Gastrocnemius medialis (tissue), 4 donors: ENCODE results near the gene TRIM24. TPM values are rescaled to one million over a fixed set of nuclear protein-coding genes. Genes with fewer than 3 reads are reported as not detected.
"Not testable (repeated sequence)": the region's sequence is repeated elsewhere in the genome, so short reads cannot be mapped to it uniquely, and the experiment has no call there.

Experiments
- ATAC-seq, 2 donors: fragments of 150-250 bp; one replicate each; pipeline ENCODE4 v1.9.1; 2016
- DNase-seq, 2 donors: peaks; one replicate each; pipeline ENCODE4 v3.0.0-alpha.2; 2019
- H3K27ac ChIP-seq, 4 donors: fragments of 200-600 bp; sonication (generic); 1 replicate in 1 of 4; 2 replicates in 3 of 4; pipeline ENCODE4 v1.5.1; 2016 to 2018; ENCODE audit warnings: mild to moderate bottlenecking in 2 of 4, moderate library complexity in 1 of 4
- H3K27me3 ChIP-seq, 3 donors: fragments of 200-600 bp; sonication (generic) in 2 of 3; 1 replicate in 1 of 3; 2 replicates in 2 of 3; pipeline versions ENCODE4 v1.5.1 to v1.6.0; 2016 to 2019; ENCODE audit warnings: mild to moderate bottlenecking in 1 of 3, moderate library complexity in 1 of 3
- H3K36me3 ChIP-seq, 2 donors: fragments of 200-600 bp; sonication (generic) in 1 of 2; one replicate each; pipeline ENCODE4 v1.5.1; 2017 to 2018
- H3K4me1 ChIP-seq, 2 donors: fragments of 200-600 bp; sonication (generic) in 1 of 2; one replicate each; pipeline ENCODE4 v1.5.1; 2016 to 2017; ENCODE audit warnings: mild to moderate bottlenecking in 2 of 2
- H3K4me3 ChIP-seq, 4 donors: fragments of 200-600 bp; sonication (generic) in 3 of 4; 1 replicate in 1 of 4; 2 replicates in 3 of 4; pipeline ENCODE4 v1.5.1; 2016 to 2019; ENCODE audit warnings: mild to moderate bottlenecking in 2 of 4
- H3K9me3 ChIP-seq, 3 donors: fragments of 200-600 bp; sonication (generic) in 2 of 3; 1 replicate in 1 of 3; 2 replicates in 2 of 3; pipeline ENCODE4 v1.5.1; 2016 to 2019
- CTCF ChIP-seq, 5 experiments: fragments of 450-650 bp in 3 of 5; fragments of 200-600 bp in 2 of 5; sonication (generic) in 2 of 5; IDR thresholded peaks in 4 of 5; conservative IDR thresholded peaks in 1 of 5; 1 replicate in 4 of 5; 2 replicates in 1 of 5; pipeline ENCODE4 v1.5.1; 2016 to 2019; ENCODE audit warnings: antibody characterized with exemption in 5 of 5, mild to moderate bottlenecking in 3 of 5, moderate library complexity in 3 of 5
- POLR2A ChIP-seq, 2 donors: fragments of 450-650 bp; IDR thresholded peaks; one replicate each; pipeline ENCODE4 v1.6.1; 2017; ENCODE audit warnings: antibody characterized with exemption in 2 of 2, mild to moderate bottlenecking in 2 of 2, moderate library complexity in 2 of 2
- in situ Hi-C, 4 donors: fragments of 200-750 bp; cut with MboI; loops; one replicate each; pipeline versions ENCODE4 v1.15.0 to v1.8.0; 2017; ENCODE audit warnings: low sequenced_read_pairs in 4 of 4
- intact Hi-C: fragments of 100-400 bp; cut with DNase I; formaldehyde crosslinking; loops from one replicate; pipeline ENCODE4 v1.15.1; 2023; ENCODE audit warnings: low total_unique reads
- total RNA-seq, 4 donors: library from RNA; depleted of rRNA; stranded (reverse); fragments of >200 nt; gene quantifications; one replicate each; pipeline versions ENCODE4 v1.1.0 to v1.2.3, GENCODE V29; 2016

The TRIM24 gene
- total RNA-seq, result 10 to 100 TPM; 17.1 to 26.5 (median 20.0) TPM

- TF ChIP-seq CTCF (IDR thresholded peaks at IDR 0.05 in 4 of 5, conservative IDR thresholded peaks at IDR 0.05 in 1 of 5) (no peak), POLR2A (IDR thresholded peaks at IDR 0.05) (peak; percentile 87 to 93)
- H3K4me3 ChIP-seq, result peak within 1 kb of the TSS; percentile 77 to 86 (median 79)
- no peaks in the 10 kb centered on the region for H3K9me3 ChIP-seq
- ATAC-seq (peak in 1 of 2 donors; percentile 85), DNase-seq (peak; percentile 94 to 96)
- peak within 1 kb of the TSS; percentile 85 to 94 (median 93) for H3K27ac ChIP-seq
- intact Hi-C loops (no loop called here), in situ Hi-C loops (no loop called here)
- H3K4me1 ChIP-seq, result peaks cover 10% of the 10 kb centered on the region in 2 donors
- no peaks in the 10 kb centered on the region for H3K36me3 ChIP-seq
- H3K27me3 ChIP-seq, result no peaks in the 10 kb centered on the region
Observed at GRCh38 chr7:138460176-138460648, at the start of gene TRIM24. Gene TRIM24 (plus strand): TSS chr7:138460259. CDS start chr7:138460549, 290 bp downstream.

GRCh38 chr7:138412077-138412476 lies 48.0 kb upstream of the TRIM24 start:
- in situ Hi-C loops, H3K4me3 ChIP-seq, ATAC-seq, H3K27ac ChIP-seq, intact Hi-C loops, H3K9me3 ChIP-seq, DNase-seq, H3K4me1 ChIP-seq, H3K27me3 ChIP-seq, H3K36me3 ChIP-seq: not testable (repeated sequence)

GRCh38 chr7:138412921-138413320 lies 47.1 kb upstream of the TRIM24 start:
- H3K27me3 ChIP-seq, H3K4me3 ChIP-seq, H3K9me3 ChIP-seq, in situ Hi-C loops, intact Hi-C loops, H3K4me1 ChIP-seq, H3K36me3 ChIP-seq, DNase-seq, ATAC-seq, H3K27ac ChIP-seq: not testable (repeated sequence)

- in situ Hi-C loops (no loop called here), intact Hi-C loops (no loop called here)
- Histone ChIP-seq H3K27me3 (no peaks in the 10 kb centered on the region), H3K4me3 (no peak overlapping the region), H3K9me3 (no peaks in the 10 kb centered on the region), H3K27ac (no peak overlapping the region), H3K4me1 (no peaks in the 10 kb centered on the region), H3K36me3 (no peaks in the 10 kb centered on the region)
- TF ChIP-seq POLR2A (IDR thresholded peaks at IDR 0.05), result no peak
- TF ChIP-seq CTCF (IDR thresholded peaks at IDR 0.05 in 4 of 5, conservative IDR thresholded peaks at IDR 0.05 in 1 of 5), result no peak
- DNase-seq (no peak), ATAC-seq (no peak)
Observed at GRCh38 chr7:138417078-138417700, 42.9 kb upstream of the TRIM24 start.

- Histone ChIP-seq H3K27ac (no peak overlapping the region), H3K27me3 (no peaks in the 10 kb centered on the region), H3K4me1 (no peaks in the 10 kb centered on the region), H3K9me3 (no peaks in the 10 kb centered on the region), H3K36me3 (no peaks in the 10 kb centered on the region), H3K4me3 (no peak overlapping the region)
- intact Hi-C loops (no loop called here), in situ Hi-C loops (no loop called here)
- DNase-seq (no peak), ATAC-seq (no peak)
- TF ChIP-seq POLR2A (IDR thresholded peaks at IDR 0.05) (no peak), CTCF (IDR thresholded peaks at IDR 0.05 in 4 of 5, conservative IDR thresholded peaks at IDR 0.05 in 1 of 5) (no peak)
Observed at GRCh38 chr7:138417764-138418163, 42.3 kb upstream of the TRIM24 start.

- ATAC-seq, H3K4me1 ChIP-seq, H3K36me3 ChIP-seq, intact Hi-C loops, H3K4me3 ChIP-seq, in situ Hi-C loops, DNase-seq, H3K27ac ChIP-seq, H3K9me3 ChIP-seq, H3K27me3 ChIP-seq: not testable (repeated sequence)
Observed at GRCh38 chr7:138418403-138418802, 41.7 kb upstream of the TRIM24 start.
